ENCODE results near the gene MATCAP1. TPM values are rescaled to one million over a fixed set of nuclear protein-coding genes. Genes with fewer than 3 reads are reported as not detected.
A peak's percentile ranks its signal among the peaks of the same experiment; 100 is the strongest.

The MATCAP1 gene
- total RNA-seq, 4 donors from 2014 or later, result 6.7 to 37.4 (median 19.2) TPM

GRCh38 chr16:67192781-67193361 is 9.1 kb upstream of the MATCAP1 start:
- WGBS, 2 donors (ENCODE audit: low coverage in 1 of 2), result 14 to 27% methylated on average over 5 to 11 of the region's 17 CpGs
- H3K4me1 ChIP-seq, result peaks cover 0 to 51% (median 16%) of the 10 kb centered on the region in 3 donors
- H3K4me3 ChIP-seq, result peak overlapping the region; percentile 51 to 83
- peak overlapping the region in 3 of 4 donors; percentile 82 to 84 (median 83) for H3K27ac ChIP-seq
- TF ChIP-seq, protein P1, sequence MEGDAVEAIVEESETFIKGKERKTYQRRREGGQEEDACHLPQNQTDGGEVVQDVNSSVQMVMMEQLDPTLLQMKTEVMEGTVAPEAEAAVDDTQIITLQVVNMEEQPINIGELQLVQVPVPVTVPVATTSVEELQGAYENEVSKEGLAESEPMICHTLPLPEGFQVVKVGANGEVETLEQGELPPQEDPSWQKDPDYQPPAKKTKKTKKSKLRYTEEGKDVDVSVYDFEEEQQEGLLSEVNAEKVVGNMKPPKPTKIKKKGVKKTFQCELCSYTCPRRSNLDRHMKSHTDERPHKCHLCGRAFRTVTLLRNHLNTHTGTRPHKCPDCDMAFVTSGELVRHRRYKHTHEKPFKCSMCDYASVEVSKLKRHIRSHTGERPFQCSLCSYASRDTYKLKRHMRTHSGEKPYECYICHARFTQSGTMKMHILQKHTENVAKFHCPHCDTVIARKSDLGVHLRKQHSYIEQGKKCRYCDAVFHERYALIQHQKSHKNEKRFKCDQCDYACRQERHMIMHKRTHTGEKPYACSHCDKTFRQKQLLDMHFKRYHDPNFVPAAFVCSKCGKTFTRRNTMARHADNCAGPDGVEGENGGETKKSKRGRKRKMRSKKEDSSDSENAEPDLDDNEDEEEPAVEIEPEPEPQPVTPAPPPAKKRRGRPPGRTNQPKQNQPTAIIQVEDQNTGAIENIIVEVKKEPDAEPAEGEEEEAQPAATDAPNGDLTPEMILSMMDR (IDR thresholded peaks at IDR 0.05), result no peak
- TF ChIP-seq POLR2A (IDR thresholded peaks at IDR 0.05), result no peak
- TF ChIP-seq POLR2AphosphoS5 (IDR thresholded peaks at IDR 0.05), result no peak
- no peak for TF ChIP-seq EP300 (IDR thresholded peaks at IDR 0.05)
- H3K27me3 ChIP-seq, result no peaks in the 10 kb centered on the region
- H3K9me3 ChIP-seq, result no peaks in the 10 kb centered on the region
- peaks cover 0 to 48% of the 10 kb centered on the region in 2 donors for H3K36me3 ChIP-seq
- ATAC-seq, result no peak

DNA sequence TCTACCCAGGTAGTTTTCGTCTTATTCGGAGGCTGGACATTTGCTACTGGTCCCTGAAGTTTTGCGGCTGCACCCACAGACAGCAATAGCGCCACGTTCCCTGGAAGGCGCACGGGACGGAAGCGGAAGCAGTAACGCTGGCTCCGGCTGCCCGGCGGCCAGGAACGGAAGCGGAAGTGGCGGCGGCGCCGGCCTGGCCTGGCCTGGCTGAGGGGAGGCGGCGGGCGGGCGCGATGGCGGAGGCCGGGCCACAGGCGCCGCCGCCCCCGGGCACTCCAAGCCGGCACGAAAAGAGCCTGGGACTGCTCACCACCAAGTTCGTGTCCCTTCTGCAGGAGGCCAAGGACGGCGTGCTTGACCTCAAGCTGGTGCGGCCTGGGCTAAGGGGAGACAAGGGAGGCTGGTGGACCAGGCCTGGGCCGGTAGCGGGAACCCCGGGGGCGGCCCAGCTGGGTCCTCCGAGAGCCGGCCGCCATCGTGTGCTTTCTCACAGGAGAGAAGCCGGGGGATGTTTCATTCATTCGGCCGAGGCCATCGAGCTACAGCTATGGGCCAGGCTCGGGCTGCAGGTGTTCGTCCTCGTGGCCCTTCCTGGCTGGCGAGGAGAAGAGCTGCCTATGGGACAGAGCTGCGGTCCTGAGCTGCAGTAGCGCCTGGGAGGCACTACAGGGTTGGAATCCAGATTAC is 8.4 kb upstream of the MATCAP1 start, which contains the start of gene E2F4:
Gene E2F4 (plus strand): TSS at position 161 of the 687 bp plus-strand sequence. CDS start 73 bp downstream, at position 234.
- peaks cover 0 to 48% (median 16%) of the 10 kb centered on the region in 3 donors for H3K4me1 ChIP-seq
- peak; percentile 97 for ATAC-seq
- H3K27ac ChIP-seq, result peak within 1 kb of the TSS; percentile 3 to 84 (median 82)

GRCh38 chr16:67191411-67191994 is 7.7 kb upstream of the MATCAP1 start:
- H3K27ac ChIP-seq, result peak overlapping the region in 2 of 4 donors; percentile 83 to 84
- WGBS, 2 donors (ENCODE audit: low coverage in 1 of 2), result 15 to 38% methylated on average over 4 to 9 of the region's 9 CpGs
- TF ChIP-seq POLR2A (IDR thresholded peaks at IDR 0.05) (no peak), POLR2AphosphoS5 (IDR thresholded peaks at IDR 0.05) (no peak), EP300 (IDR thresholded peaks at IDR 0.05) (no peak)
- TF ChIP-seq, protein P1 (IDR thresholded peaks at IDR 0.05), result no peak
- peaks cover 0 to 48% (median 16%) of the 10 kb centered on the region in 3 donors for H3K4me1 ChIP-seq
- no peaks in the 10 kb centered on the region for H3K9me3 ChIP-seq
- H3K4me3 ChIP-seq, result peak overlapping the region in 1 of 2 donors; percentile 83
- ATAC-seq, result no peak
- peaks cover 0 to 35% of the 10 kb centered on the region in 2 donors for H3K36me3 ChIP-seq
- H3K27me3 ChIP-seq, result no peaks in the 10 kb centered on the region

More for the DNA sequence above, 8.4 kb upstream of the MATCAP1 start, which contains the start of gene E2F4:
- Histone ChIP-seq H3K4me3 (peak within 1 kb of the TSS; percentile 51 to 83), H3K27me3 (no peaks in the 10 kb centered on the region), H3K9me3 (no peaks in the 10 kb centered on the region), H3K36me3 (peaks cover 0 to 41% of the 10 kb centered on the region in 2 donors)
- TF ChIP-seq POLR2A (IDR thresholded peaks at IDR 0.05), result peak; percentile 75 to 79
- TF ChIP-seq EP300 (IDR thresholded peaks at IDR 0.05), result no peak
- TF ChIP-seq, protein P1 (IDR thresholded peaks at IDR 0.05), result peak in 2 of 4 experiments; percentile 6 to 24
- peak; percentile 86 for TF ChIP-seq POLR2AphosphoS5 (IDR thresholded peaks at IDR 0.05)
- 0% methylated on average over 3 of the region's 54 CpGs; no CpG with 5 or more reads in 1 of the 2 donors for WGBS, 2 donors (ENCODE audit: low coverage in 1 of 2)

DNA sequence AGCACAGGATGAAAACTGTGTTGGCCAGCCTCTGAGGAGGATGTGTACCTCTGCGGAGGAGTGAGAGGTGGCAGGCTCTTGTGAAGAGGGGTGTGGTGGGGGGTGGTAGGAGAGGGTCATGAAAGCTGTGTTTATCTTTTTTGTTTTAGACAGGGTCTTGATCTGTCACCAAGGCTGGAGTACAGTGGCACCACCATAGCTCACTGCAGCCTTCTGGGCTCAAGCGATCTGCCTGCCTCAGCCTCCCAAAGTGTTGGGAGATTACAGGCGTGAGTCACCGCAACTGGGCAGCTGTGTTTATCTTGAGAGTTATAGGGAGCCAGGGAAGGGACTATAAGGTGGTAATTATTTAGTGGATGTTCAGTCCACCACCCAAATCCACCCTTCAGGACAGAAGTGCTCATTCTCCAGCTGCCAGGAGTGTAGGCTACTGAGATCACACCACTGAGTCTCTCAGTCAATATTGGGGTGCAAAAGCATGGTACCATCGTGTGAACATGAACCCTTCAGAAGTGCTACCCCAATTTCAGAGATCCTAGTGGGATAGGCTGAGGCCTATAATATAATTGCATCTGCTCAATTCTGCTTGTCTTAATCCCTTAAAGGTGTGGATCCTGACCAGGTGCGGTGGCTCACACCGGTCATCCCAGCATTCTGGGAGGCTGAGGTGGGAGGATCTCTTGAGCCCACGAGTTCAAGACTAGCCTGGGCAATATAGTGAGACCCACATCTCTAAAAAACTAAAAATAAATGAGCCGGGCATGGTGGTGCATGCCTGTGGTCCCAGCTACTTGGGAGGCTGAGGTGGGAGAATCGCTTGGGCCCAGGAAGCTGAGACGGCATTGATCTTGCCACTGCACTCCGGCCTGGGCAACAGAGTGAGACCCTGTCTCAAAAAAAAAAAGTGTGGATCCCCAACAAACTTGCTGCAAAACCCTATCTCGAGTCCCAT is 7.0 kb upstream of the MATCAP1 start:
- Histone ChIP-seq H3K9me3 (no peaks in the 10 kb centered on the region), H3K27me3 (no peaks in the 10 kb centered on the region), H3K4me3 (no peak overlapping the region), H3K27ac (no peak overlapping the region), H3K4me1 (peaks cover 0 to 52% (median 18%) of the 10 kb centered on the region in 3 donors), H3K36me3 (peaks cover 0 to 27% of the 10 kb centered on the region in 2 donors)
- TF ChIP-seq EP300 (IDR thresholded peaks at IDR 0.05) (no peak), POLR2A (IDR thresholded peaks at IDR 0.05) (no peak), POLR2AphosphoS5 (IDR thresholded peaks at IDR 0.05) (no peak)
- TF ChIP-seq, protein P1 (IDR thresholded peaks at IDR 0.05), result no peak
- 48 to 72% methylated on average over 2 to 7 of the region's 13 CpGs for WGBS, 2 donors (ENCODE audit: low coverage in 1 of 2)
- no peak for ATAC-seq
